ENCODE results near the gene CCR5. TPM values are rescaled to one million over a fixed set of nuclear protein-coding genes. Genes with fewer than 3 reads are reported as not detected.

CCR5 gene
- total and polyA plus RNA-seq, 2 of the 8 experiments (the other 6 are each of a cell fraction or from before 2014, with no cell fraction given), result not detected

GRCh38 chr3:46414739-46415138 is 44.0 kb downstream of the CCR5 start (continued):
- TF ChIP-seq CHD7 (IDR thresholded peaks at IDR 0.05; ENCODE audit: insufficient replicate concordance, low read length) (no peak), TAF1 (IDR thresholded peaks at IDR 0.05; ENCODE audit: low read depth, low read length) (no peak), CBX8 (IDR thresholded peaks at IDR 0.05; ENCODE audit: borderline replicate concordance, low read depth, low read length) (no peak), SP2 (IDR thresholded peaks at IDR 0.05; ENCODE audit: low read length) (no peak)
